Glutamatergic neuron (in vitro differentiated cells): Measurements from ENCODE around the gene TGFB2. TPM values are rescaled to one million over a fixed set of nuclear protein-coding genes. Genes with fewer than 3 reads are reported as not detected.

Experiments used
- DNase-seq: peaks from one replicate; pipeline ENCODE4 v3.0.0; 2022
- H3K27ac Mint-ChIP-seq: one replicate; pipeline ENCODE4 v1.8.0; 2020; ENCODE audit warnings: mild to moderate bottlenecking, mixed read lengths, inconsistent platforms; ENCODE audit not compliant: unreplicated experiment
- H3K27me3 Mint-ChIP-seq: one replicate; pipeline ENCODE4 v1.8.0; 2020; ENCODE audit warnings: mild to moderate bottlenecking, moderate library complexity, mixed read lengths, inconsistent platforms; ENCODE audit not compliant: unreplicated experiment
- H3K36me3 Mint-ChIP-seq: one replicate; pipeline ENCODE4 v1.8.0; 2020; ENCODE audit warnings: mild to moderate bottlenecking, mixed read lengths, inconsistent platforms; ENCODE audit not compliant: unreplicated experiment
- H3K4me1 Mint-ChIP-seq: one replicate; pipeline ENCODE4 v1.8.0; 2020; ENCODE audit warnings: mild to moderate bottlenecking, low read depth, mixed read lengths, inconsistent platforms; ENCODE audit not compliant: unreplicated experiment
- H3K4me3 Mint-ChIP-seq: one replicate; pipeline ENCODE4 v1.8.0; 2020; ENCODE audit warnings: mild to moderate bottlenecking, mixed read lengths, inconsistent platforms; ENCODE audit not compliant: unreplicated experiment
- H3K9me3 Mint-ChIP-seq: one replicate; pipeline ENCODE4 v1.8.0; 2020; ENCODE audit warnings: mild to moderate bottlenecking, moderate library complexity, mixed read lengths, inconsistent platforms; ENCODE audit not compliant: unreplicated experiment
- CTCF ChIP-seq: fragments of 200-600 bp; sonication (generic); IDR thresholded peaks from one replicate; pipeline ENCODE4 v1.5.0; 2021; ENCODE audit not compliant: partially characterized antibody, unreplicated experiment
- total RNA-seq: library from RNA; stranded (reverse); fragmentation: NEBNext Ultra II Directional; extraction: Animal tissue kit (Norgen Biotek cat#: 25700); gene quantifications from one replicate; pipeline ENCODE4 v1.2.1, GENCODE V29; 2021; ENCODE audit not compliant: unreplicated experiment

TGFB2 gene
- total RNA-seq, 1 donor from 2014 or later, result 2.0 TPM

- H3K27me3 Mint-ChIP-seq, result peaks cover 6% of the 10 kb centered on the region
- DNase-seq, result no peak
- peak overlapping the region; percentile 70 for H3K27ac Mint-ChIP-seq
- H3K4me1 Mint-ChIP-seq, result peaks cover 12% of the 10 kb centered on the region
- H3K9me3 Mint-ChIP-seq, result peaks cover 7% of the 10 kb centered on the region
- TF ChIP-seq CTCF, result no peak
- peak overlapping the region; percentile 84 for H3K4me3 Mint-ChIP-seq
- no peaks in the 10 kb centered on the region for H3K36me3 Mint-ChIP-seq
Measured at GRCh38 chr1:218347723-218348627, 2.8 kb downstream of the TGFB2 start.

- H3K4me1 Mint-ChIP-seq, result peaks cover 12% of the 10 kb centered on the region
- DNase-seq, result no peak
- H3K27me3 Mint-ChIP-seq, result peaks cover 6% of the 10 kb centered on the region
- H3K4me3 Mint-ChIP-seq, result peak overlapping the region; percentile 84
- no peak overlapping the region for H3K27ac Mint-ChIP-seq
- no peak for TF ChIP-seq CTCF
- no peaks in the 10 kb centered on the region for H3K36me3 Mint-ChIP-seq
- peaks cover 7% of the 10 kb centered on the region for H3K9me3 Mint-ChIP-seq
Measured at GRCh38 chr1:218348628-218349071, 3.5 kb downstream of the TGFB2 start.

GRCh38 chr1:218349348-218350034 lies 4.4 kb downstream of the TGFB2 start:
- Mint-ChIP-seq H3K27ac (no peak overlapping the region), H3K4me3 (no peak overlapping the region), H3K27me3 (peaks cover 6% of the 10 kb centered on the region), H3K36me3 (no peaks in the 10 kb centered on the region), H3K9me3 (peaks cover 7% of the 10 kb centered on the region), H3K4me1 (peaks cover 12% of the 10 kb centered on the region)
- no peak for TF ChIP-seq CTCF
- no peak for DNase-seq

DNA sequence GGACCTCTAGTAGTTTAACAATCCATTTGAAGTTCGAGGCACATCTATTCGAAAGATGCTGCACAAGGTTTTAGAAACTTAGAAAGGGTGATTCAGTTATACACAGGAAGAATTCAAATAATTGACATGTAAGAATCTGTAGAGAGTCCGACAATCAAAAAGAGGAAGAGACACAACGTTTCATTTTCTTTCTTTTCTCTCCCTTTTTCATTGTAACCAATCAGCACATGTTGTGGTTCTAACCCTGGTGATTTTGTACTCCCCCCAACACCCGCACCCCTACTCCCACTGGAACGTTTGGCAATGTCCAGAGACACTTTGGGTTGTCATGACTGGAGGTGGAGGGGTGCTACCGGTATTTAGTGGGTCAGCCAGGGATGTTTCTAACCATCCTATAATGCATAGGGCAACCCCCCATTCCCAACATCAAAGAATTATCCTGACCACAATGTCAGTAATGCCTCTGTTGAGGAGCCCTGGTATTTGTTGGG lies 4.9 kb downstream of the TGFB2 start:
- H3K4me1 Mint-ChIP-seq, result peaks cover 12% of the 10 kb centered on the region
- DNase-seq, result no peak

More for the DNA sequence above, 4.9 kb downstream of the TGFB2 start:
- Mint-ChIP-seq H3K36me3 (no peaks in the 10 kb centered on the region), H3K27ac (no peak overlapping the region), H3K27me3 (peaks cover 6% of the 10 kb centered on the region), H3K9me3 (peaks cover 7% of the 10 kb centered on the region), H3K4me3 (no peak overlapping the region)
- TF ChIP-seq CTCF, result no peak
